ENCODE data around the gene CASS4. TPM values are rescaled to one million over a fixed set of nuclear protein-coding genes. Genes with fewer than 3 reads are reported as not detected.

CASS4 gene, protein sequence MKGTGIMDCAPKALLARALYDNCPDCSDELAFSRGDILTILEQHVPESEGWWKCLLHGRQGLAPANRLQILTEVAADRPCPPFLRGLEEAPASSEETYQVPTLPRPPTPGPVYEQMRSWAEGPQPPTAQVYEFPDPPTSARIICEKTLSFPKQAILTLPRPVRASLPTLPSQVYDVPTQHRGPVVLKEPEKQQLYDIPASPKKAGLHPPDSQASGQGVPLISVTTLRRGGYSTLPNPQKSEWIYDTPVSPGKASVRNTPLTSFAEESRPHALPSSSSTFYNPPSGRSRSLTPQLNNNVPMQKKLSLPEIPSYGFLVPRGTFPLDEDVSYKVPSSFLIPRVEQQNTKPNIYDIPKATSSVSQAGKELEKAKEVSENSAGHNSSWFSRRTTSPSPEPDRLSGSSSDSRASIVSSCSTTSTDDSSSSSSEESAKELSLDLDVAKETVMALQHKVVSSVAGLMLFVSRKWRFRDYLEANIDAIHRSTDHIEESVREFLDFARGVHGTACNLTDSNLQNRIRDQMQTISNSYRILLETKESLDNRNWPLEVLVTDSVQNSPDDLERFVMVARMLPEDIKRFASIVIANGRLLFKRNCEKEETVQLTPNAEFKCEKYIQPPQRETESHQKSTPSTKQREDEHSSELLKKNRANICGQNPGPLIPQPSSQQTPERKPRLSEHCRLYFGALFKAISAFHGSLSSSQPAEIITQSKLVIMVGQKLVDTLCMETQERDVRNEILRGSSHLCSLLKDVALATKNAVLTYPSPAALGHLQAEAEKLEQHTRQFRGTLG
- not detected in 2 replicates for total RNA-seq (2021)
- long read RNA-seq: 0 reads

DNA sequence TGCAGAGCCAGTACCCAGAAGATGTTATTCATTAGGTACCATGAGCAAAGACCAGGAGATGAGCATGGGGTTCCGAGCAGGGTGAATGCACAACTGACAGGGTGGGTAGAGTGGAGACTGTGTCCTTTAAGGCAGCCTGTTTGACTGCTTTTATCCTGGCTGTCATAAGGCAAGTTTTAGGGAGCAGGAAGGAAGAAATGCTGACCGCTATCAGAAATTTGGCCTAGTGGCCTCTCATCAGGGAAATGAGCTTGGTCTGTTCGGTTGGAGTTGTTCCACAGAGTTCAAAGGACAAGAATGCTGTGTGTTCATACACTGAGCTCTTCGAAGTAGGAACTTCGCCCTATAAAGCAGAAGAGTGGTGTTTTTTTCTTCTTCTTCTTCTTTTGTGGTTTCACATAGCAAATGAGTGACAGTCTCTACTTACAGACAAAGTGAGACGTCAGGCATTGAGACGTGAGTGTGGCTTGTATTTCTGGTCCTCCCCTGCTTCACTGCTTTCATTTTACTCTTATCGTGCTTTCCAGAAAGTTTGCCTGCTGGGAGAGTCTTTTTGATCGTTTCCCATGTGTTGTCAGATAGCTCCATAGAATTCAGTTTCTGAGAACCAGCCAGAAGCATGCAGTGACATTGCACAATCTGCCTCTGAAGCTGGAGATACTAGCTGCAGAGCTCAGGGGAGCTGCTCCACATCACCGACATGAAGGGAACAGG lies at the start of gene CASS4:
TSS of gene CASS4 (plus strand) at position 502 of the 714 bp plus-strand sequence. CDS start at position 701, 199 bp downstream.
- Histone ChIP-seq H3K56ac (ENCODE audit: insufficient read length, low read depth, low read length) (no peak within 1 kb of the TSS), H2AK5ac (ENCODE audit: insufficient read length, low read length) (no peak within 1 kb of the TSS), H3K79me1 (ENCODE audit: insufficient read depth, low read depth, low read length, poor library complexity, severe bottlenecking) (no peaks in the 10 kb centered on the region), H3K9ac (ENCODE audit: extremely low read depth, insufficient read length, low read length) (no peak within 1 kb of the TSS), H2AFZ (ENCODE audit: low read length) (no peak within 1 kb of the TSS), H2BK15ac (ENCODE audit: low read depth, low read length) (no peak within 1 kb of the TSS), H3K27me3 (ENCODE audit: insufficient read depth, low read length) (no peaks in the 10 kb centered on the region), H3K23me2 (ENCODE audit: insufficient read length, low read depth, low read length, poor library complexity, severe bottlenecking) (no peaks in the 10 kb centered on the region), H3K4ac (ENCODE audit: low read depth, low read length) (no peak within 1 kb of the TSS), H4K5ac (ENCODE audit: insufficient read length, low read depth, low read length) (no peak within 1 kb of the TSS), H3K18ac (ENCODE audit: insufficient read length, low read depth, low read length) (no peak within 1 kb of the TSS), H4K91ac (ENCODE audit: insufficient read length, low read depth, low read length) (no peak within 1 kb of the TSS), H2BK20ac (ENCODE audit: low read depth, low read length, poor library complexity, severe bottlenecking) (no peak within 1 kb of the TSS), H4K8ac (replicated peaks; ENCODE audit: insufficient read length, low read depth, low read length) (no peak within 1 kb of the TSS), H3K79me2 (ENCODE audit: insufficient read depth, low read length) (no peaks in the 10 kb centered on the region), H2BK5ac (ENCODE audit: insufficient read length, low read length) (no peak within 1 kb of the TSS), H3K4me2 (ENCODE audit: insufficient read depth, insufficient read length, low read length) (no peak within 1 kb of the TSS), H3K27ac (ENCODE audit: insufficient read length, low read depth, low read length) (no peak within 1 kb of the TSS), H3K9me3 (ENCODE audit: control insufficient read depth, low read depth, low read length) (no peaks in the 10 kb centered on the region), H4K20me1 (ENCODE audit: control insufficient read depth, insufficient read depth, insufficient read length) (no peaks in the 10 kb centered on the region), H3K23ac (ENCODE audit: insufficient read length, low read depth, low read length) (no peak within 1 kb of the TSS), H3K4me1 (ENCODE audit: insufficient read depth, low read length) (no peaks in the 10 kb centered on the region), H3T11ph (ENCODE audit: low read length) (no peak within 1 kb of the TSS), H3K14ac (ENCODE audit: insufficient read depth, low read length) (no peak within 1 kb of the TSS), H2BK12ac (ENCODE audit: insufficient read length, low read depth, low read length) (no peak within 1 kb of the TSS), H2BK120ac (ENCODE audit: low read depth, low read length, poor library complexity, severe bottlenecking) (no peak within 1 kb of the TSS)
- Mint-ChIP-seq H3K27me3 (ENCODE audit: low read depth) (no peaks in the 10 kb centered on the region), H3K27ac (peak within 1 kb of the TSS in 2 of 3 experiments; percentile 11 to 18; a peak in 1 of 7 replicates), H3K4me3 (no peak within 1 kb of the TSS), H3K4me1 (no peaks in the 10 kb centered on the region), H3K36me3 (ENCODE audit: insufficient read depth in 1 of 3, low read depth in 3 of 3) (peaks cover 5 to 18% (median 9%) of the 10 kb centered on the region in 3 experiments; a peak in 5 of 7 replicates), H3K9me3 (no peaks in the 10 kb centered on the region)
- TF ChIP-seq, protein P1, sequence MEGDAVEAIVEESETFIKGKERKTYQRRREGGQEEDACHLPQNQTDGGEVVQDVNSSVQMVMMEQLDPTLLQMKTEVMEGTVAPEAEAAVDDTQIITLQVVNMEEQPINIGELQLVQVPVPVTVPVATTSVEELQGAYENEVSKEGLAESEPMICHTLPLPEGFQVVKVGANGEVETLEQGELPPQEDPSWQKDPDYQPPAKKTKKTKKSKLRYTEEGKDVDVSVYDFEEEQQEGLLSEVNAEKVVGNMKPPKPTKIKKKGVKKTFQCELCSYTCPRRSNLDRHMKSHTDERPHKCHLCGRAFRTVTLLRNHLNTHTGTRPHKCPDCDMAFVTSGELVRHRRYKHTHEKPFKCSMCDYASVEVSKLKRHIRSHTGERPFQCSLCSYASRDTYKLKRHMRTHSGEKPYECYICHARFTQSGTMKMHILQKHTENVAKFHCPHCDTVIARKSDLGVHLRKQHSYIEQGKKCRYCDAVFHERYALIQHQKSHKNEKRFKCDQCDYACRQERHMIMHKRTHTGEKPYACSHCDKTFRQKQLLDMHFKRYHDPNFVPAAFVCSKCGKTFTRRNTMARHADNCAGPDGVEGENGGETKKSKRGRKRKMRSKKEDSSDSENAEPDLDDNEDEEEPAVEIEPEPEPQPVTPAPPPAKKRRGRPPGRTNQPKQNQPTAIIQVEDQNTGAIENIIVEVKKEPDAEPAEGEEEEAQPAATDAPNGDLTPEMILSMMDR (conservative IDR thresholded peaks at IDR 0.05): no peak
- no peak for DNase-seq
- no CpG with 5 or more reads among the region's 10 CpGs for WGBS (ENCODE audit: extremely low coverage, insufficient read length, low lambda C conversion rate)
